Activated CD8-positive, alpha-beta memory T cell treated with anti-CD3 and anti-CD28 coated beads for 36 hours (primary cell): Measurements from ENCODE around the gene PNMA8A. TPM values are rescaled to one million over a fixed set of nuclear protein-coding genes. Genes with fewer than 3 reads are reported as not detected.
"Not testable (repeated sequence)": the region's sequence is repeated elsewhere in the genome, so short reads cannot be mapped to it uniquely, and the experiment has no call there.

ENCODE experiments used
- CTCF ChIA-PET: fragments of 350-600 bp; sonication (Branson Sonifier 250); formaldehyde crosslinking; loops from one replicate; lab custom pipeline; 2021; ENCODE audit warnings: antibody characterized with exemption; lab: Charles Lee
- POLR2A ChIA-PET: fragments of 350-600 bp; sonication (Branson Sonifier 250); formaldehyde crosslinking; loops from one replicate; lab custom pipeline; 2021; ENCODE audit warnings: antibody characterized with exemption; lab: Charles Lee
- total RNA-seq, 2 experiments: library from RNA; stranded (reverse); gene quantifications; one replicate each; pipeline ENCODE4 v1.2.3, GENCODE V29; 2021

Gene PNMA8A, protein sequence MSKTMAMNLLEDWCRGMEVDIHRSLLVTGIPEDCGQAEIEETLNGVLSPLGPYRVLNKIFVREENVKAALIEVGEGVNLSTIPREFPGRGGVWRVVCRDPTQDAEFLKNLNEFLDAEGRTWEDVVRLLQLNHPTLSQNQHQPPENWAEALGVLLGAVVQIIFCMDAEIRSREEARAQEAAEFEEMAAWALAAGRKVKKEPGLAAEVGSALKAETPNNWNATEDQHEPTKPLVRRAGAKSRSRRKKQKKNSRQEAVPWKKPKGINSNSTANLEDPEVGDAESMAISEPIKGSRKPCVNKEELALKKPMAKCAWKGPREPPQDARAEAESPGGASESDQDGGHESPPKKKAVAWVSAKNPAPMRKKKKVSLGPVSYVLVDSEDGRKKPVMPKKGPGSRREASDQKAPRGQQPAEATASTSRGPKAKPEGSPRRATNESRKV
- 1 to 10 TPM; 1.1 to 1.2 TPM for total RNA-seq

DNA sequence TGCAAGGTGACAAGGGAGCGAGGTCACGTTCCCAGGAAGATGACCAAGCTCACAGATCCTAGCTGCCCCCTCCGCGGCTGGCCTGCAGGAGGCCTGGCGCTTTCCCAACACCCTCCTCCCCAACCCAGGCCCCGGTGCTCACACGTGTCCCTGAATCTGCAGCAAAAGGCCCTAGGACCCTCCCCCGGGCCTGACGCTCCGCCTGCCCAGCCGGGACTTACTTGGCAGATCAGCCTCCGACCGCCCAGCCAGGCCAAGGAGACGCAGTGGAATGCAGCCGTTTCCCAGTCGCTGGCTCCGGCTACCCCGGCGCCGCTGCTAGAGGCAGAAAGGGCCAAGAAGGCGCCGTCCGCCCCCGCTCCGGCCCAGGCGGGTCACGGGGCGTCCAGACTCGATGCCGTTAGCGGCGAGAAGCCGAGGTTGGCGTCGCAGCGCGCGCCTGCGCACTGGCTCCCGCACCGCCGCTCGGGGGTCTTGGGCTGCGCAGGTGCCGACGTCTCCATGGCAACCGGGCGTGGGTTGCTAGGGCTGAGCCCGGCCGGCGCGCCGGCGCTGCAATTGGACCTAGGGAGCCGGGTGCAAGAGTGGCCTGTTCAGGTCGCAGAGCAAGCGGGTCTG lies at the start of gene PNMA8A:
PNMA8A (minus strand) TSS at position 448 of the 618 bp plus-strand sequence. CDS start 528 bp downstream, outside the sequence.
- ChIA-PET CTCF (interaction anchor here (0.9 to 1.2 kb wide), 3 partner anchors 13 to 76 kb away, joined by 3 to 5 read pairs (median 4); no protein-coding TSS in a partner anchor), POLR2A (no interaction called here)

DNA sequence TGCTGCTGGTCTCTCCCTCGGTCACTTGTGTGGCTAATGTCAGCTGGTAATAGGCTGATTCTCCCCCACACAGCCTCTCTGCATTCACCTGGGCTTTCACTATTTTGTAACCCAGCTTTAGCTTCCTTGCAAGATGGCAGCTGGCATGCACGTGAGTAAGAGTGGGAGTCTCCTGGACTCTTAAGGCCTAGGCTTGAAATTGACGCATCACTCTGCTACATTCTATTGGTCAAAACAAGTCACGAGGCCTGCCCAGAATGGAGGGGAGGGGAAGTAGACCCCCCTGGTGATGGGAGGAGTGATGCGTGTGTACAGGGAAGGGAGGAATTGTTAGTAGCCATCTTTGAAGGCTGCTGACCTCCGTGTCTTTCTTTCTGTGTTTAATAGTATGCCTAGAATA lies 49.3 kb upstream of the PNMA8A start:
- POLR2A ChIA-PET: no interaction called here
- CTCF ChIA-PET: interaction anchor here (0.6 kb wide), 1 partner anchor 1329 kb away, joined by 3 read pairs; no protein-coding TSS in a partner anchor

GRCh38 chr19:46517471-46517870 lies 46.1 kb upstream of the PNMA8A start:
- ChIA-PET CTCF (interaction anchor here (0.8 to 1.2 kb wide), 3 partner anchors 20 to 122 kb away, joined by 3 to 4 read pairs (median 3); no protein-coding TSS in a partner anchor), POLR2A (no interaction called here)

- ChIA-PET CTCF (interaction anchor here (0.6 to 2.1 kb wide), 10 partner anchors 23 to 236 kb away, joined by 3 to 8 read pairs (median 4); no protein-coding TSS in a partner anchor), POLR2A (no interaction called here)
These were observed 44.6 kb upstream of the PNMA8A start for GRCh38 chr19:46515879-46516350.

DNA sequence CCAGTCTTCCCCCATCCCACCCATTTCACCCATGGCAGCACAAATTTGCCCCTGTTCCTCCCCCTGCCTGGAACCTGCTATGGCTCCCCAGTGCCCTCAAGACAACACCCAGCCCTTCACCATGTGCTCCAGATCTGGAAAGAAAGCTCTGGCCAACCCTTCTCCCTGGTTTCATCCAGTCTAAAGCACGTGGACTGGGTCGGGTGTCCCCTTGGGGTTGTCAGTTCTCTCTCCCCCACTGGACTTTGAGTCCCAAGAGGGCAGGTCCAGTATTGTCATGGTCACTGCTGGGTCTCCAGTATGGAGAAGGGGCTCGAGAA lies 43.9 kb upstream of the PNMA8A start:
- POLR2A ChIA-PET: no interaction called here
- CTCF ChIA-PET: interaction anchor here (1.2 to 2.1 kb wide), 4 partner anchors 24 to 126 kb away, joined by 3 to 8 read pairs (median 6); no protein-coding TSS in a partner anchor

GRCh38 chr19:46514589-46515289 lies 43.4 kb upstream of the PNMA8A start:
- ChIA-PET CTCF (interaction anchor here (0.9 to 2.1 kb wide), 9 partner anchors 8 to 119 kb away, joined by 3 to 7 read pairs (median 5); no protein-coding TSS in a partner anchor), POLR2A (no interaction called here)

- ChIA-PET CTCF (interaction anchor here (0.6 to 2.7 kb wide), 11 partner anchors 9 to 200 kb away, joined by 3 to 10 read pairs (median 4); no protein-coding TSS in a partner anchor), POLR2A (no interaction called here)
These were observed 42.3 kb upstream of the PNMA8A start for GRCh38 chr19:46513461-46514236.

DNA sequence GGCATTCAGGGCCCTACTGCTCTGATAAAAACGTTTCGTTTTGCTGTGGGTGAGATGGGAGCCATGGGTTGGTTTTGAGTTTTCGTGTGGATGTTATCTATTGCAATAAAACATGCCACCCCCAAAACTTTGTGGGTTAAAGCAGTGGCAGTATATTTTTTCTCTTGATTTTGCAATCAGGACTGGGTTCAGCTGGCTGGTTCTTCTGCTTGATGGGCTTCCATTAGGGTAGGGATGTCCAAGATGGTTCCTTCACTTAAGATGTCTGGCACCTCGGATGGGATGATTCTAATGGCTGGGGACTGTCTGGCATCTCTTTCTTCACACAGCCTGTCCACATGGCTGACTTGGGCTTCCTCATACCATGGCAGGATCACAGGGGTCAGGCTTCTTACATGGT lies 39.9 kb upstream of the PNMA8A start:
- ChIA-PET POLR2A (no interaction called here), CTCF (interaction anchor here (1.3 to 2.7 kb wide), 4 partner anchors 20 to 115 kb away, joined by 3 to 10 read pairs (median 6); no protein-coding TSS in a partner anchor)

- POLR2A ChIA-PET: interaction anchor here (0.5 kb wide), 1 partner anchor 790 kb away, joined by 5 read pairs; no protein-coding TSS in a partner anchor
- CTCF ChIA-PET: interaction anchor here (1.0 to 1.4 kb wide), 3 partner anchors 20 to 71 kb away, joined by 3 to 4 read pairs (median 4); no protein-coding TSS in a partner anchor
These were observed 36.8 kb upstream of the PNMA8A start for GRCh38 chr19:46508206-46508605.

- POLR2A ChIA-PET: no interaction called here
- CTCF ChIA-PET: interaction anchor here (1.4 kb wide), 1 partner anchor 102 kb away, joined by 3 read pairs; no protein-coding TSS in a partner anchor
These were observed 32.6 kb upstream of the PNMA8A start for GRCh38 chr19:46503848-46504453.

GRCh38 chr19:46502891-46503290 lies 31.5 kb upstream of the PNMA8A start:
- CTCF ChIA-PET: no interaction called here
- POLR2A ChIA-PET: no interaction called here

- CTCF ChIA-PET: interaction anchor here (1.0 kb wide), 1 partner anchor 14 kb away, joined by 3 read pairs; no protein-coding TSS in a partner anchor
- POLR2A ChIA-PET: no interaction called here
These were observed 28.3 kb upstream of the PNMA8A start for GRCh38 chr19:46499692-46500091.

DNA sequence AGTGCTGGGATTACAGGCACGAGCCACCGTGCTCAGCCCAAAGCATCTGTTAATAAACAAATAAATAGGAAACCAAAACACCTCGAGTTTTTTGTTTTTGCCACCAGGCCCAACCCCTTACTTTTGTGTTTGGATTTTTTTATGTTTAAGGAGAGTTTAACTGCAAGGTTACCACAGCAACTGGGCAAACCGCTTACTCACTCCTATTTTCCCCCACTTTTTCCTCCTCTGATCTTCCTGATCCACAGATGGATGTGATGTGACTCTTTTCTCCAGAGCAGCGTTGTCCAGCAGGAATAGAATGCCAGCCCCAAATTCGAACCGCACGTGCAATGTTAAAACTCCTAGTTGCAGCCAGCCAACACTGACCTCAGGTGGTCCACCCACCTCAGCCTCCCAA lies 26.4 kb upstream of the PNMA8A start:
- POLR2A ChIA-PET: no interaction called here
- CTCF ChIA-PET: no interaction called here

- CTCF ChIA-PET, POLR2A ChIA-PET: not testable (repeated sequence)
These were observed 25.5 kb upstream of the PNMA8A start for GRCh38 chr19:46496886-46497285.

GRCh38 chr19:46496304-46496703 lies 24.9 kb upstream of the PNMA8A start:
- ChIA-PET CTCF (no interaction called here), POLR2A (no interaction called here)

DNA sequence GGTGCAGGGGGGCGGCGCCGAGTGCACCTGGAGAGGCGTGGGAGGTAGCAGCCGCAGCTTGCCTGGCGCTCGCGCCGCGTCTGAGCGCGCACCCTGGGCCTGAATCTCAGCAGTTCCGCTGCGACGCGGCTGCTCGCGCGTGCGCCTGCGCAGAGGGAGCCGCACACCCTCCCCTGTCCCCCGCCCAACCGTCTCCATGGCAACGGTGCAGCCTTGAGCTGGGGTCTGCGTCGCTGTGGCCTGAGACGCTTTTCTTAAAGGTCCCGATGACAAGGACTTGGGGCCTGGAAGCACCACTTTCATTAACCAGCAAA lies 24.4 kb upstream of the PNMA8A start, which contains the start of gene PNMA8B:
PNMA8B (minus strand) TSS at position 82 of the 314 bp plus-strand sequence. CDS start 402 bp downstream, outside the sequence.
- POLR2A ChIA-PET: no interaction called here

DNA sequence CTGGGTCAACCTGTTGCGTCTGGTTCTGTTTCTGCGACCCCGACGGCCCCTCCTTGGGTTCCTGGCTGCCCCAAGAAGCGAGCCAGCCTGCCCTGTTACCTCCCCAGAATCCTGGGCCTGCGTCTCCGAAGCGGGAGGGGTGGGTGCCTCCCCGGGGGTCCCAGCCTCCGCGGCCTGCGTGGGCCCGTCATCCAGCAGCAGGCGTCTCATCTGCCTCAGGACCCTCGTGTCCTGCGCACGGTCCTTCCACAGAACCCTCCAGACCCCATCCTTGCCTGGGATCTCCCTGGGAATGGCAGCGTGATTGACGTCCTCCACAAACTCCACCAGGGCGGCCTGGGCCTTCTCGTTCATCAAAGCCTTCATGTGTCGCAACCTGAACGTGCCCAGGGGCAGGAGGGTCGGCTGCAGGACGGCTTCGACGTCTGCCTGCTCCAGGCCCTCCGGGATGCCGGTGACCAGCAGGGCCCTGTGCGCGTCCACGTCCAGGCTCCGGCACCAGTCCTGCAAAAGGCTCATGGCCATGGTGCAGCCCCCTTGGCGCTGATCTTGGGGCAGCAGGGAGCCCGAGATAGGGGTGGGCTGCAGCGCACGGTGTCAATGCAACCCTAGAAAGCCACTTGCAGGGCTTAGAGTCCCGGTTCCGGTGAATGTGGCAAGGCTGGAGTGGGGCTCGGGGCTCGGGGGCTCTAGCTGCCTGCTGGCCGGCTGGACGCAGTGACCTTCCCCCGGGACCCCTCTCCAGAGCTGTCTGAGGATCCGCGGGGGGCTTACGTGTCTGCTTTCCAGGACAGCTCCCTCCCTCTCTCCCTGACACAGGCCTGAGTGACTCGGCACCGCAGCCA lies 23.8 kb upstream of the PNMA8A start:
- ChIA-PET POLR2A (no interaction called here), CTCF (interaction anchor here (0.6 kb wide), 1 partner anchor 107 kb away, joined by 4 read pairs; no protein-coding TSS in a partner anchor)

More for the DNA sequence above, 24.4 kb upstream of the PNMA8A start, which contains the start of gene PNMA8B:
- CTCF ChIA-PET: interaction anchor here (0.6 kb wide), 1 partner anchor 106 kb away, joined by 4 read pairs; no protein-coding TSS in a partner anchor
